MCF 10A (cell line): ENCODE data around the gene CCDC196. TPM values are rescaled to one million over a fixed set of nuclear protein-coding genes. Genes with fewer than 3 reads are reported as not detected.
"Not testable (repeated sequence)": the region's sequence is repeated elsewhere in the genome, so short reads cannot be mapped to it uniquely, and the experiment has no call there.

Experiments used
- BruUV-seq: library from RNA; stranded (reverse); fragments of 400-500 nt; replicated peaks from 2 replicates; lab custom pipeline; 2021; lab: Mats Ljungman, UMichigan
- CTCF ChIA-PET: fragments of 300-600 bp; sonication (Branson Sonifier 250); formaldehyde crosslinking; extraction: SDS; loops from one replicate; lab custom pipeline; 2021; ENCODE audit warnings: antibody characterized with exemption, inconsistent platforms; lab: Yijun Ruan, JAX
- POLR2A ChIA-PET: fragments of 300-600, 350-650 bp; sonication (Branson Sonifier 250); formaldehyde crosslinking; extraction: SDS; loops from one replicate; lab custom pipeline; 2020; ENCODE audit warnings: antibody characterized with exemption, inconsistent platforms; lab: Yijun Ruan, JAX
- DNase-seq: peaks from one replicate; pipeline ENCODE4 v3.0.0-alpha.2; 2018; ENCODE audit not compliant: unreplicated experiment
- H3K27ac Mint-ChIP-seq: one replicate; pipeline ENCODE4 v1.8.0; 2022; ENCODE audit warnings: mild to moderate bottlenecking, low read depth, mixed read lengths; ENCODE audit not compliant: unreplicated experiment
- H3K27me3 Mint-ChIP-seq: one replicate; pipeline ENCODE4 v1.8.0; 2022; ENCODE audit warnings: mixed read lengths; ENCODE audit not compliant: insufficient read depth, unreplicated experiment
- H3K36me3 Mint-ChIP-seq: one replicate; pipeline ENCODE4 v1.8.0; 2022; ENCODE audit warnings: mild to moderate bottlenecking, moderate library complexity, mixed read lengths; ENCODE audit not compliant: insufficient read depth, unreplicated experiment
- H3K4me1 Mint-ChIP-seq: one replicate; pipeline ENCODE4 v1.8.0; 2022; ENCODE audit warnings: mixed read lengths; ENCODE audit not compliant: insufficient read depth, unreplicated experiment
- H3K4me3 Mint-ChIP-seq: one replicate; pipeline ENCODE4 v1.8.0; 2022; ENCODE audit warnings: mild to moderate bottlenecking, moderate library complexity, mixed read lengths; ENCODE audit not compliant: unreplicated experiment
- H3K9me3 Mint-ChIP-seq: one replicate; pipeline ENCODE4 v1.8.0; 2022; ENCODE audit warnings: mixed read lengths; ENCODE audit not compliant: unreplicated experiment
- intact Hi-C: fragments of 100-400 bp; cut with micrococcal nuclease; formaldehyde crosslinking; loops from 2 replicates; pipeline ENCODE4 v1.14.1; 2022
- total RNA-seq: library from RNA; stranded (reverse); gene quantifications from 2 replicates; pipeline ENCODE4 v1.2.3, GENCODE V29; 2022
- TF ChIP-seq, protein P1 (sequence below): fragments of 200-600 bp; IDR thresholded peaks from one replicate; pipeline ENCODE4 v1.8.0; 2022; ENCODE audit warnings: antibody characterized with exemption, mild to moderate bottlenecking; ENCODE audit not compliant: unreplicated experiment

The CCDC196 gene
- total RNA-seq, 1 experiment from 2014 or later, result not detected

DNA sequence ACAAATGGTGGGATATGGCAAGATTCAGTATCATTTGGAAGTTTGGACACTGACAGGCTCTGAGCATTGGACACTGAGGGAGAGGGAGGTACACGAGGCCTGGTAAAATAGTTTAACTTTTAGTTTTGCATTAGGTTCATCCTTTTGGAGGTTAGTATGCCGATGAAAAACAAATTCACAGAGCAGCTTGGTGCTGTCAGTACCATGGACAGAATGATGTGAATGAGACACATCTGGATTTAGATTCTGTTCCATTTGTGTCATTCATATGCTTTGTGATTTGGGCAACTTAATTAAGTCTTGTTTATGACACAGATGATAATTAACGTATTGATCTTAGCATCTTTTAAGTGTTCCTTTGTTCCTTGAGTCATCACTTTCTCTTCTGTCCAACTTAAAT lies 55.5 kb downstream of the CCDC196 start:
- Mint-ChIP-seq H3K4me3 (no peak overlapping the region), H3K9me3 (no peaks in the 10 kb centered on the region), H3K27me3 (no peaks in the 10 kb centered on the region), H3K36me3 (no peaks in the 10 kb centered on the region), H3K4me1 (peaks cover 3% of the 10 kb centered on the region), H3K27ac (no peak overlapping the region)
- ChIA-PET POLR2A (interaction anchor here (1.1 kb wide), 1 partner anchor 15 kb away, joined by 3 read pairs; no protein-coding TSS in a partner anchor), CTCF (interaction anchor here (0.5 kb wide), 1 partner anchor 9 kb away, joined by 3 read pairs; no protein-coding TSS in a partner anchor)
- TF ChIP-seq, protein P1, sequence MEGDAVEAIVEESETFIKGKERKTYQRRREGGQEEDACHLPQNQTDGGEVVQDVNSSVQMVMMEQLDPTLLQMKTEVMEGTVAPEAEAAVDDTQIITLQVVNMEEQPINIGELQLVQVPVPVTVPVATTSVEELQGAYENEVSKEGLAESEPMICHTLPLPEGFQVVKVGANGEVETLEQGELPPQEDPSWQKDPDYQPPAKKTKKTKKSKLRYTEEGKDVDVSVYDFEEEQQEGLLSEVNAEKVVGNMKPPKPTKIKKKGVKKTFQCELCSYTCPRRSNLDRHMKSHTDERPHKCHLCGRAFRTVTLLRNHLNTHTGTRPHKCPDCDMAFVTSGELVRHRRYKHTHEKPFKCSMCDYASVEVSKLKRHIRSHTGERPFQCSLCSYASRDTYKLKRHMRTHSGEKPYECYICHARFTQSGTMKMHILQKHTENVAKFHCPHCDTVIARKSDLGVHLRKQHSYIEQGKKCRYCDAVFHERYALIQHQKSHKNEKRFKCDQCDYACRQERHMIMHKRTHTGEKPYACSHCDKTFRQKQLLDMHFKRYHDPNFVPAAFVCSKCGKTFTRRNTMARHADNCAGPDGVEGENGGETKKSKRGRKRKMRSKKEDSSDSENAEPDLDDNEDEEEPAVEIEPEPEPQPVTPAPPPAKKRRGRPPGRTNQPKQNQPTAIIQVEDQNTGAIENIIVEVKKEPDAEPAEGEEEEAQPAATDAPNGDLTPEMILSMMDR, result no peak
- no TSS peak for BruUV-seq
- DNase-seq, result no peak
- intact Hi-C loops, result no loop called here

DNA sequence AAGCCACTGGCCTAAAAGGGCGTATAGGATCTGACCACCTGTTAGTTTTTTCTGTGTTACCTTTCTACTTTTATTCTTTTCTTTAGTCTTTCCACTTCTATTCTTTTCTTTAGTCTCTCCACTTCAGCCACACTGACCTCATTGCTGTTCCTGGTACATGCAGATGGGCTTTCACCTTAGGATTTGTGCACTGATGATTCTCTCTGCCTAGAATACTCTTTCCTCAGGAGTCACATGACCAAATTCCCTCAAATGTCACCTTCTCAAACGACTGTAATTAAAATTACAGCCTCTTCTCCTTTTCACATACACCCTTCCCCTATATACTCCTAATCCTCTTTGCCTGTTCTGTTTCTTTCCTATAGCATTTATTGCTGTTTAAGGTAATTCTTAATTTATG lies 57.8 kb downstream of the CCDC196 start:
- no TSS peak for BruUV-seq
- Mint-ChIP-seq H3K4me1 (no peaks in the 10 kb centered on the region), H3K4me3 (no peak overlapping the region), H3K27ac (no peak overlapping the region), H3K36me3 (no peaks in the 10 kb centered on the region), H3K27me3 (no peaks in the 10 kb centered on the region), H3K9me3 (no peaks in the 10 kb centered on the region)
- no peak for DNase-seq
- ChIA-PET POLR2A (no interaction called here), CTCF (no interaction called here)
- TF ChIP-seq, protein P1, result no peak
- intact Hi-C loops, result no loop called here

DNA sequence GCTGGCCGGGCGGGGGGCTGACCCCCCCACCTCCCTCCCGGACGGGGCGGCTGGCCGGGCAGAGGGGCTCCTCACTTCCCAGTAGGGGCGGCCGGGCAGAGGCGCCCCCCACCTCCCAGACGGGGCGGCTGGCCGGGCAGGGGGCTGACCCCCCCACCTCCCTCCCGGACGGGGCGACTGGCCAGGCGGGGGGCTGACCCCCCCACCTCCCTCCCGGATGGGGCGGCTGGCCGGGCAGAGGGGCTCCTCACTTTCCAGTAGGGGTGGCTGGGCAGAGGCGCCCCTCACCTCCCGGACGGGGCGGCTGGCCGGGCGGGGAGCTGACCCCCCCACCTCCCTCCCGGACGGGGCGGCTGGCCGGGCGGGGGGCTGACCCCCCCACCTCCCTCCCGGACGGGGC lies 59.0 kb downstream of the CCDC196 start:
- H3K9me3 Mint-ChIP-seq, DNase-seq, POLR2A ChIA-PET, H3K4me1 Mint-ChIP-seq, CTCF ChIA-PET, H3K27me3 Mint-ChIP-seq, H3K36me3 Mint-ChIP-seq, intact Hi-C loops, H3K4me3 Mint-ChIP-seq, H3K27ac Mint-ChIP-seq, BruUV-seq: not testable (repeated sequence)

DNA sequence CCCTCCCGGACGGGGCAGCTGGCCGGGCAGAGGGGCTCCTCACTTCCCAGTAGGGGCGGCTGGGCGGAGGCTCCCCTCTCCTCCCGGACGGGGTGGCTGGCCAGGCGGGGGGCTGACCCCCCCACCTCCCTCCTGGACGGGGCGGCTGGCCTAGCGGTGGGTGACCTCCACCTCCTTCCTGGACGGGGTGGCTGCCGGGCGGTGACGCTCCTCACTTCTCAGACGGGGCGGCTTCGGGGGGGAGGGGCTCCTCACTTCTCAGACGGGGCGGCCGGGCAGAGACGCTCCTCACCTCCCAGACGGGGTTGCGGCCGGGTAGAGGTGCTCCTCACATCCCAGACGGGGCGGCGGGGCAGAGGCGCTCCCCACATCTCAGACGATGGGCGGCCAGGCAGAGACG lies 59.6 kb downstream of the CCDC196 start:
- POLR2A ChIA-PET, result not testable (repeated sequence)

More for the DNA sequence above, 59.6 kb downstream of the CCDC196 start:
- H3K27ac Mint-ChIP-seq, H3K9me3 Mint-ChIP-seq, H3K27me3 Mint-ChIP-seq, H3K36me3 Mint-ChIP-seq, DNase-seq, BruUV-seq, H3K4me3 Mint-ChIP-seq, intact Hi-C loops, CTCF ChIA-PET, H3K4me1 Mint-ChIP-seq: not testable (repeated sequence)

Other genes starting within 250 kb of the CCDC196 start
- gene GPHN, start 21.8 kb downstream of the CCDC196 start, total RNA-seq, result 26.8 and 33.0 TPM in 2 replicates